ENCODE data around the gene PEF1.

DNA sequence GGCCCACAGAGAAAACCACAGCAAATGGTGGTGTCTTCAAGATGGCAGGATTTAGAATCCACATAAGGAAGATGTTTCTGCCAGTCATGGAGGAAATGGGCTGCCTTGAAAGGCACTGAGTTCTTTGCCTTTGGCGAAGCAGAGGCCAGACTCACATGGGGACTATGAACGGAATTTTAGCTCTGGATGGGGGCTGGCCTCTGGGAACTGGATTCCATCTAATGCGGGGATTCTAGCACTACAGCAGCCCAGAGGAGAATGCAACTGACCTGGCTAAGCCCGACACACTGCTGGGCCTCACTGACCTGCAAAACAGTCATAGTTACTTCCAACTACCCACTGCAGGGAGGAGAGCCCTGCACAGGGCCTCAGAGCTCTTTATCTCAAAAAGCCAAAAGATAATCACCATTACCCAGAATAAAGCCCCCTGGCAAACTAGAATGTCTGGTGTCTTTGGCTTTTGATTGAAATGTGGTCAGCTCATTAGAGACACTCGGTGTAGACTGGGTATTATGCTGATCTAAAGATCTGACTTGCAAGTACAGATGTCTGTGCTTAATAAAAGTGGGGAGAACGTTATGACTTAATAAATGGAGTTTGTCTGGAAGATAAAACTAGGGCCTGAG lies 15.6 kb downstream of the PEF1 start:
- TF ChIP-seq CTCF (IDR thresholded peaks at IDR 0.05): no peak
- TF ChIP-seq POLR2A (IDR thresholded peaks at IDR 0.05): no peak
- no peak for TF ChIP-seq POLR2AphosphoS5 (IDR thresholded peaks at IDR 0.05; ENCODE audit: insufficient read depth in 1 of 2, low read depth in 1 of 2)

Data from vagina (tissue), 2 donors.